GM12875 (cell line): ENCODE data around the gene NKX2-4.
"Not testable (repeated sequence)": the region's sequence is repeated elsewhere in the genome, so short reads cannot be mapped to it uniquely, and the experiment has no call there.

ENCODE experiments used
- H3K4me3 ChIP-seq: one replicate; pipeline ENCODE4 v1.5.1; 2011; ENCODE audit warnings: low read depth, low read length, control low read depth
- TF ChIP-seq, protein P1 (sequence below): IDR thresholded peaks from 2 replicates; pipeline ENCODE4 v1.5.1; 2011; ENCODE audit warnings: low read depth, mild to moderate bottlenecking, control low read depth, inconsistent platforms, low read length, moderate library complexity, borderline replicate concordance; ENCODE audit not compliant: insufficient read depth

NKX2-4 gene

GRCh38 chr20:21376626-21377025 lies 20.7 kb downstream of the NKX2-4 start:
- TF ChIP-seq, protein P1, sequence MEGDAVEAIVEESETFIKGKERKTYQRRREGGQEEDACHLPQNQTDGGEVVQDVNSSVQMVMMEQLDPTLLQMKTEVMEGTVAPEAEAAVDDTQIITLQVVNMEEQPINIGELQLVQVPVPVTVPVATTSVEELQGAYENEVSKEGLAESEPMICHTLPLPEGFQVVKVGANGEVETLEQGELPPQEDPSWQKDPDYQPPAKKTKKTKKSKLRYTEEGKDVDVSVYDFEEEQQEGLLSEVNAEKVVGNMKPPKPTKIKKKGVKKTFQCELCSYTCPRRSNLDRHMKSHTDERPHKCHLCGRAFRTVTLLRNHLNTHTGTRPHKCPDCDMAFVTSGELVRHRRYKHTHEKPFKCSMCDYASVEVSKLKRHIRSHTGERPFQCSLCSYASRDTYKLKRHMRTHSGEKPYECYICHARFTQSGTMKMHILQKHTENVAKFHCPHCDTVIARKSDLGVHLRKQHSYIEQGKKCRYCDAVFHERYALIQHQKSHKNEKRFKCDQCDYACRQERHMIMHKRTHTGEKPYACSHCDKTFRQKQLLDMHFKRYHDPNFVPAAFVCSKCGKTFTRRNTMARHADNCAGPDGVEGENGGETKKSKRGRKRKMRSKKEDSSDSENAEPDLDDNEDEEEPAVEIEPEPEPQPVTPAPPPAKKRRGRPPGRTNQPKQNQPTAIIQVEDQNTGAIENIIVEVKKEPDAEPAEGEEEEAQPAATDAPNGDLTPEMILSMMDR: no peak
- no peak overlapping the region for H3K4me3 ChIP-seq

- no peak overlapping the region for H3K4me3 ChIP-seq
- TF ChIP-seq, protein P1: no peak
Measured at GRCh38 chr20:21373436-21373835, 23.9 kb downstream of the NKX2-4 start.

DNA sequence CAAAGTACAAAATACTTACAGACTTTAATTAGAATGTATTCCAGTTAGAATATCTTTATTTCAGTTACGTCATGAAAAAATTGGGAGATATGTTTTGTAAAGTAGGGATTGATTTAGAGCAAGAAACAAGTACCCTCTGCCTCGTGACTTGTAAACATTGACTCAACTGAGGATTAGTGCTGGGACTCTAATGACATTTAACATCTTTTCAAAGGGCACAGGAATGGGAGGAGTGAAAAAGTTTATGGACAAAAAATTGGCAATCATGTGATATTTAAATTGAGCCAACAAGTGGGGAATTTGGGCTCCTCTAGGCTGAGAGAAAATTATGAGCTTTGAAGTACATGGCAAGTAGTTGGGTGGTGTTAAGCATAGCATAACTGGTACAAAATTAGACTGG lies 25.3 kb downstream of the NKX2-4 start:
- TF ChIP-seq, protein P1: no peak
- H3K4me3 ChIP-seq: no peak overlapping the region

GRCh38 chr20:21371193-21371592 lies 26.1 kb downstream of the NKX2-4 start:
- TF ChIP-seq, protein P1: no peak
- no peak overlapping the region for H3K4me3 ChIP-seq

DNA sequence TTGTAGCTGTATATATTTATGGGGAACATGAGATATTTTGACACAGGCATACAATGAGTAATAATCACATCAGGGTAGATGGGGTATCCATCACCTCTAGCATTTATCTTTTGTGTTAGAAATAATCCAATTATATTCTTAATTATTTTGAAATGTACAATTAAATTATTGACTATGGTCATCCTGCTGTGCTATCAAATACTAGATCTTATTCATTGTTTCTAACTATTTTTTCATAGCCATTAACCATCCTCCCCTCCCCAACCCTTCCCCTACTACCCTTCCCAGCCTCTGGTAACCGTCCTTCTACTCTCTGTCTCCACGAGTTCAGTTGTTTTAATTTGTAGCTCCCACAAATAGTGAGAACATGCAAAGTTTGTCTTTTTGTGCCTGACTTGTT lies 28.5 kb downstream of the NKX2-4 start:
- TF ChIP-seq, protein P1: no peak
- no peak overlapping the region for H3K4me3 ChIP-seq

DNA sequence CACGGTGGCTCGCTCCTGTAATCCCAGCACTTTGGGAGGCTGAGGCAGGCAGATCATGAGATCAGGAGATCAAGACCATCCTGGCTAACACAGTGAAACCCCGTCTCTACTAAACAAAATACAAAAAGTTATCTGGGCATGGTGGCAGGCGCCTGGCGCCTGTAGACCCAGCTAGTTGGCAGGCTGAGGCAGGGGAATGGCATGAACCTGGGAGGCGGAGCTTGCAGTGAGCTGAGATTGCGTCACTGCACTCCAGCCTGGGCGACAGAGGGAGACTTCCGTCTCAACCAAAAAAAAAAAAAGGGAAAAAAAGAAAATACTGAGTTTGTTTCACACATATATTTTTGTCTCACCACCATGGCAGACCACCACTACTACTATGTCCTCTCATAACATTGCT lies 31.1 kb downstream of the NKX2-4 start:
- not testable (repeated sequence) for H3K4me3 ChIP-seq

DNA sequence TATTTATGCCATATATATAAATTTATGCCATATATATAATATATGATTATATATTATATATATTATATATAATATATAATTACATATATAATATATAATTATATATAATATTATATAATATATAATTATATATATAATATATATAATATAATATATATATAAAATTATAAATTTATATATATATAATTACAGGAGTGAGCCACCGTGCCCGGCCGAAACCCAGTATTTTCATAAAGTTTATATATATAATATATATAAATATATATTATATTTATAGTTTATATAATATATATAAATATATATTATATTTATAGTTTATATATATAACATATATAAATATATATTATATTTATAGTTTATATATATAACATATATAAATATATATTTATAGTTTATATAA lies 31.6 kb downstream of the NKX2-4 start:
- TF ChIP-seq, protein P1: no peak
- H3K4me3 ChIP-seq: no peak overlapping the region

GRCh38 chr20:21364413-21364812 lies 32.9 kb downstream of the NKX2-4 start:
- no peak overlapping the region for H3K4me3 ChIP-seq
- TF ChIP-seq, protein P1: no peak
